Fibroblast of mammary gland (primary cell): ENCODE measurements around the gene SETBP1.
A peak's percentile ranks its signal among the peaks of the same experiment; 100 is the strongest.

Source experiments
- DNase-seq: peaks from one replicate; pipeline ENCODE4 v3.0.0-alpha.2; 2010; ENCODE audit warnings: low read depth
- H3K4me3 ChIP-seq: 2 replicates; pipeline ENCODE4 v1.5.1; 2011; ENCODE audit warnings: low read depth, mild to moderate bottlenecking, low read length, moderate library complexity; ENCODE audit not compliant: control insufficient read depth
- CTCF ChIP-seq: conservative IDR thresholded peaks from 2 replicates; pipeline ENCODE4 v1.5.1; 2011; ENCODE audit warnings: low read depth, low read length, inconsistent platforms; ENCODE audit not compliant: control insufficient read depth, insufficient read depth

Gene SETBP1

GRCh38 chr18:44773640-44774155 lies 93.0 kb downstream of the SETBP1 start:
- H3K4me3 ChIP-seq = no peak overlapping the region
- DNase-seq = no peak
- TF ChIP-seq CTCF = no peak

- H3K4me3 ChIP-seq = no peak overlapping the region
- TF ChIP-seq CTCF = no peak
- DNase-seq = no peak
Measured at GRCh38 chr18:44774191-44774590, 93.5 kb downstream of the SETBP1 start.

- no peak for DNase-seq
- TF ChIP-seq CTCF = no peak
- no peak overlapping the region for H3K4me3 ChIP-seq
Measured at GRCh38 chr18:44777457-44778192, 96.9 kb downstream of the SETBP1 start.

GRCh38 chr18:44778788-44779187 lies 98.1 kb downstream of the SETBP1 start:
- TF ChIP-seq CTCF = no peak
- no peak for DNase-seq

GRCh38 chr18:44779753-44780292 lies 99.1 kb downstream of the SETBP1 start:
- H3K4me3 ChIP-seq = no peak overlapping the region
- DNase-seq = no peak
- TF ChIP-seq CTCF = no peak

More at GRCh38 chr18:44778788-44779187, 98.1 kb downstream of the SETBP1 start:
- no peak overlapping the region for H3K4me3 ChIP-seq

- DNase-seq = peak; percentile 86
- TF ChIP-seq CTCF = no peak
Measured at GRCh38 chr18:44781886-44782285, 101.2 kb downstream of the SETBP1 start.

More at GRCh38 chr18:44781886-44782285, 101.2 kb downstream of the SETBP1 start:
- no peak overlapping the region for H3K4me3 ChIP-seq
